K562 (cell line): Measurements from ENCODE around the gene G6PD. TPM values are rescaled to one million over a fixed set of nuclear protein-coding genes. Genes with fewer than 3 reads are reported as not detected.

Source experiments
- AFF1 ChIP-seq, 2 experiments: fragments of 450-650 bp; IDR thresholded peaks; 2 replicates each; pipeline ENCODE4 v1.6.1; 2018; ENCODE audit warnings: mild to moderate bottlenecking in 2 of 2, low read depth in 1 of 2; ENCODE audit not compliant: partially characterized antibody in 2 of 2
- ARHGAP35 ChIP-seq: fragments of 450-650 bp; IDR thresholded peaks from 2 replicates; pipeline ENCODE4 v1.6.1; 2018; ENCODE audit not compliant: partially characterized antibody
- CXXC5 ChIP-seq: fragments of 250-450 bp; sonication (Bioruptor Pico); IDR thresholded peaks from 2 replicates; pipeline ENCODE4 v1.8.0; 2022; ENCODE audit warnings: inconsistent platforms, mild to moderate bottlenecking, moderate library complexity
- DNMT1 ChIP-seq: fragments of 450-650 bp; IDR thresholded peaks from 2 replicates; pipeline ENCODE4 v1.6.1; 2016; ENCODE audit warnings: antibody characterized with exemption, mild to moderate bottlenecking
- HMG20A ChIP-seq: fragments of 450-650 bp; formaldehyde crosslinking; conservative IDR thresholded peaks from 2 replicates; pipeline ENCODE4 v1.4.0; 2020; ENCODE audit warnings: mild to moderate bottlenecking, mixed read lengths
- HNRNPL ChIP-seq: fragments of 200-400 bp; formaldehyde crosslinking; IDR thresholded peaks from 2 replicates; pipeline ENCODE4 v1.6.1; 2017; ENCODE audit warnings: low read depth, mild to moderate bottlenecking, low read length
- KAT7 ChIP-seq: sonication (generic); formaldehyde crosslinking; IDR thresholded peaks from 2 replicates; pipeline ENCODE4 v1.8.0; 2022; ENCODE audit warnings: missing genetic modification reagents, mild to moderate bottlenecking, borderline replicate concordance
- MNT ChIP-seq, 2 experiments: fragments of 450-650 bp; conservative IDR thresholded peaks; 2 replicates each; pipeline ENCODE4 v1.6.1; 2017; ENCODE audit warnings: mild to moderate bottlenecking in 2 of 2, moderate library complexity in 2 of 2
- NONO ChIP-seq, 2 experiments: fragments of 200-400 bp in 1 of 2; fragments of 450-650 bp in 1 of 2; formaldehyde crosslinking in 1 of 2; IDR thresholded peaks; 2 replicates each; pipeline ENCODE4 v1.6.1; 2017; ENCODE audit warnings: low read depth in 2 of 2, mild to moderate bottlenecking in 2 of 2, moderate library complexity in 2 of 2, low read length in 1 of 2
- RERE ChIP-seq: sonication (generic); formaldehyde crosslinking; IDR thresholded peaks from 2 replicates; pipeline ENCODE4 v1.8.0; 2023; ENCODE audit warnings: missing genetic modification reagents, mild to moderate bottlenecking, borderline replicate concordance
- SOX6 ChIP-seq: fragments of 450-650 bp; IDR thresholded peaks from 2 replicates; pipeline ENCODE4 v1.6.1; 2014; ENCODE audit warnings: mild to moderate bottlenecking
- TCF7L2 ChIP-seq: fragments of 150-350 bp; IDR thresholded peaks from 2 replicates; pipeline ENCODE4 v1.6.1; 2016; ENCODE audit warnings: low read depth, mild to moderate bottlenecking, low read length, moderate library complexity
- ZNF134 ChIP-seq: fragments of 250-450 bp; sonication (Bioruptor Pico); conservative IDR thresholded peaks from 2 replicates; pipeline ENCODE4 v1.4.0; 2020
- ZNF75A ChIP-seq: fragments of 450-650 bp; formaldehyde crosslinking; IDR thresholded peaks from 2 replicates; pipeline ENCODE4 v1.4.0; 2020; ENCODE audit warnings: mild to moderate bottlenecking
- polyA plus RNA-seq, 8 experiments: library from polyadenylated mRNA; depleted of rRNA in 4 of 8; stranded (reverse) in 5 of 8; unstranded in 3 of 8; fragments of >200 nt; fragmentation: Nextera tagmentation in 2 of 8; fragmentation: Illumina TruSeq in 1 of 8; extraction: Ambion mirVana in 2 of 8; extraction: Trizol in 1 of 8; gene quantifications; 2 replicates each; pipeline versions ENCODE4 v1.2.1 to v1.2.3, GENCODE V29; 2011 to 2014; ENCODE audit warnings: inconsistent platforms in 1 of 8, missing spikeins in 1 of 8
- total RNA-seq, 7 experiments: library from RNA; depleted of rRNA in 6 of 7; stranded (reverse); fragments of >200 nt in 6 of 7; fragmentation: Illumina TruSeq in 2 of 7; extraction: Trizol in 2 of 7; gene quantifications; 2 replicates each; pipeline versions ENCODE4 v1.2.1 to v1.2.3, GENCODE V29; 2011 to 2021; ENCODE audit warnings: low replicate concordance in 1 of 7

The G6PD gene
- total and polyA plus RNA-seq, 9 of the 15 experiments (the other 6 are each of a cell fraction or from before 2014, with no cell fraction given): 2.9 to 222 (median 66.4) TPM

- TF ChIP-seq CXXC5 (CRISPR knock-in tag) (no peak; the same call in 1 of the 2 replicates), HNRNPL (no peak), ARHGAP35 (no peak), NONO (IDR thresholded peaks at IDR 0.05; ENCODE audit: low read depth in 2 of 2, low read length in 1 of 2) (no peak), TCF7L2 (no peak), AFF1 (IDR thresholded peaks at IDR 0.05; ENCODE audit: low read depth in 1 of 2, partially characterized antibody in 2 of 2) (no peak), HMG20A (CRISPR knock-in tag) (no peak), ZNF134 (CRISPR knock-in tag) (no peak), KAT7 (CRISPR knock-in tag) (no peak), DNMT1 (no peak), RERE (CRISPR knock-in tag) (no peak), ZNF75A (CRISPR knock-in tag) (no peak), MNT (conservative IDR thresholded peaks at IDR 0.05) (peak in 1 of 2 experiments; percentile 19; a peak in 1 of 4 replicates), SOX6 (no peak)
Measured at GRCh38 chrX:154515966-154516655, 30.5 kb downstream of the G6PD start, which contains the start of gene FAM3A (continued).
